Urinary bladder (tissue), 4 donors: Measurements from ENCODE around the gene KDM7A. TPM values are rescaled to one million over a fixed set of nuclear protein-coding genes. Genes with fewer than 3 reads are reported as not detected.

ENCODE experiments used
- DNase-seq: peaks from one replicate; pipeline ENCODE4 v3.0.0-alpha.2; 2015; ENCODE audit errors: extremely low spot score
- H3K27ac ChIP-seq: one replicate; pipeline ENCODE4 v1.5.1; 2013; ENCODE audit warnings: low read depth, mild to moderate bottlenecking, moderate library complexity
- H3K36me3 ChIP-seq: one replicate; pipeline ENCODE4 v1.6.1; 2013; ENCODE audit warnings: mild to moderate bottlenecking, moderate library complexity; ENCODE audit not compliant: insufficient read depth
- H3K4me1 ChIP-seq: one replicate; pipeline ENCODE4 v1.6.1; 2013; ENCODE audit warnings: mild to moderate bottlenecking, moderate library complexity; ENCODE audit not compliant: insufficient read depth
- H3K4me3 ChIP-seq: one replicate; pipeline ENCODE4 v1.5.1; 2013; ENCODE audit warnings: low read depth, low read length
- WGBS: extraction: QIAGEN DNeasy Blood & Tissue Kit; methylation state at CpG from one replicate; pipeline ENCODE4 v1.1.7; 2013; 5-methylcytosine and 5-hydroxymethylcytosine counted together
- polyA plus RNA-seq: library from polyadenylated mRNA; stranded (reverse); fragments of 200-250 nt; gene quantifications from one replicate; pipeline ENCODE4 v1.2.3, GENCODE V29; 2013
- total RNA-seq: library from RNA; depleted of rRNA; stranded (reverse); fragments of >200 nt; gene quantifications from one replicate; pipeline ENCODE4 v1.2.3, GENCODE V29; 2014
- donor health status: healthy with polysubstance abuse.
- donor health status: healthy.

KDM7A gene
- total and polyA plus RNA-seq, 2 donors, result 5.7 to 13.9 TPM

DNA sequence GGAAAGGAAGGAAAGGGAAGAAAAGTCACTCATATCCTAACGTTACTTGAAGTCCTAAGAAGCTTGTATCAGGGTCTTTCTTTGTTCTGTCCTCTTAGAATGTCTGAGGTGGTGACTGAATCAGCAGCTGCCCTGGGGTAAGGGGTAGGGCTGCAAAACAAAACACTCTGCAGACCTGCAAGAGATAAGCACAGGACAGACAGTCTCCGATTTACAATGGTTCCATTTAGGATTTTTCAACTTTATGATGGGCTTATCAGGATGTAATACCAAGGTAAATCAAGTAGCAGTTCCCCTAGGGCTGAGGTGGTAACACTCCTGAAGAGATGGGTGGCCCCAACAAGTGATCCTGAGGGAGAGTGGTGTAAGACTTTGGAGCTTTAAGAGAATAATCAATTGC lies 16.5 kb downstream of the KDM7A start:
- Histone ChIP-seq H3K4me3 (no peak overlapping the region), H3K27ac (no peak overlapping the region), H3K36me3 (no peaks in the 10 kb centered on the region), H3K4me1 (no peaks in the 10 kb centered on the region)
- WGBS, result 41% methylated on average over 2 of the region's 2 CpGs
- no peak for DNase-seq

DNA sequence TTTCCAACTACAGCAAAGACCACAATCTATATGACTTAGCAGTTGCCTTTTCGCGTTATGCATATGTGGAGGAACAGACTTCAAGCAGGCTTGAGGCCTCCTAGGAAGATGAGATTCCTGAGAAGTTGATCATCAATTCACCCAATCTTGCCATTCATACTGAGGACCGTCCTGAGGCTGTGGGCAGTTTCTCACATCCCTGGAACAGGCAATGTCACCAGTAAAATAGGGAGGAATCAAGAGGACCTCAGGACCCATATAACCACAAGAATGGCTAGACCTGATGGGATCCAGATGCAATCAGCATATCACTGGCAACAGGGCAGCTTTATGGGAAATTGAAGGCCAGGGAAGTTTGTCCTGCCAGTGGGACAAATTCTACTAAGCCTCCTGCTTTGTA lies 17.3 kb downstream of the KDM7A start:
- 95% methylated on average over 3 of the region's 3 CpGs for WGBS
- DNase-seq, result no peak
- no peak overlapping the region for H3K27ac ChIP-seq
- no peaks in the 10 kb centered on the region for H3K36me3 ChIP-seq
- H3K4me1 ChIP-seq, result peaks cover 2% of the 10 kb centered on the region
- no peak overlapping the region for H3K4me3 ChIP-seq

DNA sequence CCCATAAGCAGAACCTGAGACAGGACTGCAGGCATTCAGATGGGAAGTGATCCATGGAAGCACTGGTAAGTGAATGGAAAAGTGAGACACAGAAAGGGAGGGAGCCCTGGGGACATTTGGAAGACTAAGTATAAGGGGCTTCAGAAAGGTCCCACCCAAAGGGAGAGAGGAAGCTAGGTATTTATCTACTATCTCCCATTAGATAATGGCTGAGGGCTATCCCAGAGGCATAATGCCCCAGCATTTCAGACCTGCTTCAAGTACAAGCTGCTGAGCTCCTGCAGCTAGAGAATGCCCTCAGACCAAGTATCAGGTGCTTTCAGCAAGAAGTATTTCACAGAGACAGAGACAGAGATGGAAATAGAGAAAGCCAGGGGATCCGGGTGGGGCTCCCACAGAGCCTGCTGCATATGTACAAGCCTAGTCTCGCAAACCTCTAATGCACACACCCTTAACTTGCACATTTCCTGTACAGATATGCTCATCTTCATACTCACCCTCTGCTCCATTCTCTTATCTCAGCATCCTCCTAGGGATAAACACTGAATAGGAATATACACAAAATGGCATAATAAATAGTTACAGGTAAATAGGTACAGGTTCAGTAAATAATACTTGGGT lies 20.2 kb downstream of the KDM7A start:
- Histone ChIP-seq H3K36me3 (no peaks in the 10 kb centered on the region), H3K4me1 (peaks cover 2% of the 10 kb centered on the region), H3K27ac (no peak overlapping the region), H3K4me3 (no peak overlapping the region)
- no peak for DNase-seq
- 77% methylated on average over 2 of the region's 2 CpGs for WGBS

DNA sequence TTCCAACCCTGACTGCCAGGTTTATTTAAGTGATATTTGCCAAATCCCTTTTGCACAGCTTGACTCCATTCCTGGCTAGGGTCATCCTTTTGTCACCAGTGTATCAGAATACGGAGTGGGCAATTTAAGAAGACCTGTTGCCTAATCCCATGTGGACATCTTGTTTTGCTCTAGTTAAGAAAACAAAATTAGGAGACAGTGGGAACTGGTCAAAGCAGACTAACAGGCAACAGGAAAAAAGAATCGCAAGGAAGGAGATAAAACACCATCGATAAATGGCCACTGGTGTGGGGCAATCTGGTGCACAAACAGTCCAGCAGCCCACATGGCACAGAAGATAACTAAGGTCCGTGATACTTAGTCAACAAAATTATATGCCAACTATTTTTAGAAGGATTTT lies 21.4 kb downstream of the KDM7A start:
- 85% methylated on average over 4 of the region's 4 CpGs for WGBS
- no peak overlapping the region for H3K27ac ChIP-seq
- DNase-seq, result no peak
- no peaks in the 10 kb centered on the region for H3K36me3 ChIP-seq
- no peak overlapping the region for H3K4me3 ChIP-seq
- peaks cover 2% of the 10 kb centered on the region for H3K4me1 ChIP-seq

DNA sequence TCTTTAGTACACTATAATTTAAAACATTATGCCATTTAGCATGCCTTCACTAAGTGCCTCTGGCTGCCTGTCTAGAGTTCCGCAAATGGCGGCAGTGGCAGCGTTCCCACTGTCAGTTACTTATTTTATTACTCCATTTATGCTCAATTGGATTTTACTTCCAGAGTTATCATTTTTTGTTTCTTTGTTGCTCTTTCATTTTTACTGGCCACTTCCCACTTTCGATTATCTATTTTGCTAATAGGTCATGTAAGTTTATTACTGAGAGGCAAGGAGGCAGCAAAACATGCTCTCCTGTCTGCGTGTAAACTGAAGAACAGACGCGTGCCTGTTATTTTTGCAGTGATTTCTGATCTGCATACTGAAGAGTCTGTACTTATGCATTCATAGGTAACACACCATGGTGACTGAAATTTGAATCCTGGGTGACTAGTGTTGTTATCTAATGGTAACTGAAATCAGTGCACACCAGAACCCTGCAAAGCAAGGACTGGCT lies 23.1 kb downstream of the KDM7A start:
- DNase-seq, result no peak
- Histone ChIP-seq H3K4me3 (no peak overlapping the region), H3K27ac (no peak overlapping the region), H3K4me1 (peaks cover 2% of the 10 kb centered on the region), H3K36me3 (no peaks in the 10 kb centered on the region)
- WGBS, result 88% methylated on average over 7 of the region's 7 CpGs

- DNase-seq, result no peak
- H3K4me1 ChIP-seq, result no peaks in the 10 kb centered on the region
- H3K27ac ChIP-seq, result no peak overlapping the region
- H3K36me3 ChIP-seq, result no peaks in the 10 kb centered on the region
- no peak overlapping the region for H3K4me3 ChIP-seq
- WGBS, result 80% methylated on average over 4 of the region's 4 CpGs
Measured at GRCh38 chr7:140146574-140146973, 30.2 kb downstream of the KDM7A start.

DNA sequence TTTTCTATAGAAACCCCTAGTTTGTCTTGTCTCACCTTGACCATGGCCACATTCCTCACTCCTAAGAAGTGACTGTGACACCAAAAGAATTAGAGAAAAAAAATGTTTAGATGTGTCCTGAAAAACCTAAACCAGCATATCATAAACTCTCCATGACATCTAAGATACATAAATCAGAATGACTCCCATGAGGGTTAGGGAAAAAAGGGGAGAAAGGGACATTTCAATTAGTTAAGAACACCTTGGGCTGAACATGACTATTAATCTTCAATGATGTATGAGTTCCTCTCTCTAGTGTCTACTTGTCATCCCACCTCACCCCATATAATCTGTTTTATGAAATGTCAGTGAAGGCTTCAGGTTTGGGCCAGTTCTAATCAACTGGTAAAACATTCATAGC lies 31.1 kb downstream of the KDM7A start:
- H3K27ac ChIP-seq, result no peak overlapping the region
- no peak for DNase-seq
- H3K4me1 ChIP-seq, result no peaks in the 10 kb centered on the region
- H3K36me3 ChIP-seq, result no peaks in the 10 kb centered on the region
- H3K4me3 ChIP-seq, result no peak overlapping the region

DNA sequence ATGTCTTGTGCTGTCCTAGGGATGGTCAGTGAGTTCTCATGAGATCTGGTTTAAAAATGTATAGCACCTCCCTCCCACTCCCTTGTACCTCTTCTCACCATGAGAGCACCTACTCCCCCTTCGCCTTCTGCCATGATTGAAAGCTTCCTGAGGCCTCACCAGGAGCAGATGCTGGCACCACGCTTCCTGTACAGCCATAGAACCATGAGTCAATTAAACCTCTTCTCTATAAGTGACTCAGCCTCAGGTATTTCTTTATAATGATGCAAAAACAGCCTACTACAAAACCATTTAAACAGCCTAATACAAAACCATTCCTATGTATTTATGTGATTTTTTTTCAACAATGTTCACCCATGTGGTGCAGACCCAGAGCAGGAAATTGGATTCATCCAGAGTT lies 32.0 kb downstream of the KDM7A start:
- Histone ChIP-seq H3K36me3 (no peaks in the 10 kb centered on the region), H3K4me1 (no peaks in the 10 kb centered on the region), H3K4me3 (no peak overlapping the region), H3K27ac (no peak overlapping the region)
- DNase-seq, result no peak
- WGBS, result 98% methylated on average over 2 of the region's 2 CpGs

DNA sequence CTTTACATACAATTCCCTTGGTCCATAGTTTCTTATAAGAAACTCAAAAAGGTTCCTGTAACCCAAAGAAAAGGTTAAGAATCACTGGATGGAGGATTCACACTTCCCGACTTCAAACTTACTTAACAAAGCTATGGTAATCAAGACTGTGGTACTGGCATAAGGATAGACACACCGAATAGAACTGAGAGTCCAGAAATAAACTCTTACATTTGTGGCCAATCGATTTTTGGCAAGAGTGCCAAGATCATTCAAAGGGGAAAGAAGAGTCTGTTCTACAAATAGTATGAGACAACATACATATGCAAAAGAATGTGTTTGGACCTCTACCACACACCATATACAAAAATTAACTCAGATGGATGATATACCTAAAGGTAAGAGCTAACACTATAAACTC lies 32.8 kb downstream of the KDM7A start:
- no peak overlapping the region for H3K27ac ChIP-seq
- no peak overlapping the region for H3K4me3 ChIP-seq
- no peaks in the 10 kb centered on the region for H3K36me3 ChIP-seq
- 88% methylated on average over 3 of the region's 3 CpGs for WGBS
- H3K4me1 ChIP-seq, result no peaks in the 10 kb centered on the region
- DNase-seq, result no peak

GRCh38 chr7:140142031-140142430 lies 34.8 kb downstream of the KDM7A start:
- Histone ChIP-seq H3K36me3 (peaks cover 1% of the 10 kb centered on the region), H3K4me1 (no peaks in the 10 kb centered on the region), H3K4me3 (no peak overlapping the region), H3K27ac (no peak overlapping the region)
- no peak for DNase-seq

DNA sequence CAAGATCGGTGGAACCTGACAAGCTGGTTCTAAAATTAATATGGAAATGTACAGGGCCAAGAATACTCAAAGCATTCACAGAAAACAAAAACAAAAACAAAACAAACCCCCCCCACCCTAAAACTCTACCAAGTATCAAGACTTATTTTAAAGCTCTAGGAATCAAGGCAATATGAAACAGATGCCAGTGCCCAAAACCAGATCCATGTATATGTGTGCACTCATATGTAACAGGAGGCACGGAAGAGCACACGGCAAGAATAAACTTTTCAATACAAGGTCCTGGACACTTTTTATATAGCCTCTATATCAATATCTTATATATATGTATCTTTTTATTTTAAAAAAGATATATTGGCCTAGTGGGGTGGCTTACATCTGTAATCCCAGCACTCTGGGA lies 35.5 kb downstream of the KDM7A start:
- WGBS, result 97% methylated on average over 3 of the region's 3 CpGs
- no peak for DNase-seq
- Histone ChIP-seq H3K27ac (no peak overlapping the region), H3K4me1 (no peaks in the 10 kb centered on the region), H3K36me3 (peaks cover 1% of the 10 kb centered on the region), H3K4me3 (no peak overlapping the region)

- Histone ChIP-seq H3K27ac (no peak overlapping the region), H3K4me3 (no peak overlapping the region), H3K4me1 (no peaks in the 10 kb centered on the region), H3K36me3 (peaks cover 4% of the 10 kb centered on the region)
- no peak for DNase-seq
- 80% methylated on average over 2 of the region's 2 CpGs for WGBS
Measured at GRCh38 chr7:140137078-140137477, 39.7 kb downstream of the KDM7A start.

- no peak for DNase-seq
- Histone ChIP-seq H3K27ac (no peak overlapping the region), H3K4me1 (no peaks in the 10 kb centered on the region), H3K4me3 (no peak overlapping the region), H3K36me3 (peaks cover 4% of the 10 kb centered on the region)
Measured at GRCh38 chr7:140136073-140136472, 40.7 kb downstream of the KDM7A start.

- no peak overlapping the region for H3K27ac ChIP-seq
- WGBS, result 91% methylated on average over 2 of the region's 2 CpGs
- no peak for DNase-seq
- H3K4me3 ChIP-seq, result no peak overlapping the region
- H3K36me3 ChIP-seq, result peaks cover 5% of the 10 kb centered on the region
- H3K4me1 ChIP-seq, result no peaks in the 10 kb centered on the region
Measured at GRCh38 chr7:140134039-140134438, 42.7 kb downstream of the KDM7A start.
